ENCODE results near the gene PLA2R1.

PLA2R1 gene

DNA sequence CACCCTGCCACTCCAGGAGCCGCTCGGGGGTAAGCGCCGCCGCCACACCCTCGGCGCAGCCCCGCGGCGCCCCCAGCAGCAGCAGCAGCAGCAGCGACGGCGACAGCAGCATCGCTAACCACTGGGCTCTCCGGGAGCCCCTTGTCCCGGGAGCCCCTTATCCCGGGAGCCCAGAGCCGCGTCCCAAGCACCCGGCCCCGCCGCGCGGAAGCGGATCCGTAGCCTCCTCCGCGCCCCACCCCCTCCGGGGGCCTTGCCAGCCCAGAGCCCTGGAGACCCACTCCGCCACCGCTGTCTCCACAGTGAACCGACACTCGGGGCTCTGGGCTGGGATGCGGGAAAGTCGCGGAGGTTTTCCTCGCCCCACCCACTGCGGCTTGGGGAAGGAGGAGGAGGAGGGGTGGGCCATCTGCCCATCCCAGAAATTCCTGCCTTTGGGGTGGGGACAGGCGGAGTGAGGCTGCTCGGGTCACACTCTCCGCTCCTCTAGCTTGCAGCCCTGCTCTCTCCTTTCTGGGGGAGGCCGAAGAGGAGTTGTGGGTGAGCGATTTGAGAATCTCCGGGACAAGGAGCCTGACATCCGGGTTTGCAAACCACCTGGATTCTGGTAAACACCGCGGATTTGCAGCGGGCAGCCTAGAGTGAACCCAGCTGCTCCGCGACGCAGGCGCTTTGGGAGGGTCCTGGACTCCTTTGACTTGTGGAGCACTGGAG lies at the start of gene PLA2R1:
Gene PLA2R1, minus strand, starts transcription at position 324 of the 714 bp plus-strand sequence. Its CDS starts 212 bp downstream, at position 112.
- no peak for DNase-seq

DNA sequence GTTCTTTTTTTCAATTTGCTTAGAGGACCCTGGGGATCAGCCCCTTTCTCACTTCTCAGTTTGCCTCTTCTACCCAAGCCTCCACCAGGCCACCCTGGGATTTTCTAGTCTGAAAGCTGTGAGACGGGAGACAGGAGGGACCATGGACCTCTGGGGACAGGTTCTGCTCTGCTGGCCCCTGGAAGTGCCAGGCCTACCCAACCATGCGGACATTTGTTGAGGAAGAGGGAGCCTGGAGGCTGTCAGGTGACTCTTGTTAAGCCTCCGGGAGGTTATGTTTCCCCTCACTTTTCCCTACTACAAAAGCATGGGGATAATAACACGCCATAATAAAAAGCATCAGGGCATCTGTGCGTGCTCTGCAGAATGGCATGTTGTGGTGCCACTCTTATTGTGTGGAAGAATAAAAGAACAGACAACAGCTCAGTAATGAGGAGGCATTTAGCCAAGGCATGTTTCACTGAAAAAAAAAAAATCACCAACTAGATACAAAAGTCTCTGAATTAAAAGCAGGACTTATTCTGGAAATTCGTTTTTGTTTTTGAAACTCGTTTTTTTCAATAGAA lies 48.3 kb upstream of the PLA2R1 start:
- no peak for DNase-seq

DNA sequence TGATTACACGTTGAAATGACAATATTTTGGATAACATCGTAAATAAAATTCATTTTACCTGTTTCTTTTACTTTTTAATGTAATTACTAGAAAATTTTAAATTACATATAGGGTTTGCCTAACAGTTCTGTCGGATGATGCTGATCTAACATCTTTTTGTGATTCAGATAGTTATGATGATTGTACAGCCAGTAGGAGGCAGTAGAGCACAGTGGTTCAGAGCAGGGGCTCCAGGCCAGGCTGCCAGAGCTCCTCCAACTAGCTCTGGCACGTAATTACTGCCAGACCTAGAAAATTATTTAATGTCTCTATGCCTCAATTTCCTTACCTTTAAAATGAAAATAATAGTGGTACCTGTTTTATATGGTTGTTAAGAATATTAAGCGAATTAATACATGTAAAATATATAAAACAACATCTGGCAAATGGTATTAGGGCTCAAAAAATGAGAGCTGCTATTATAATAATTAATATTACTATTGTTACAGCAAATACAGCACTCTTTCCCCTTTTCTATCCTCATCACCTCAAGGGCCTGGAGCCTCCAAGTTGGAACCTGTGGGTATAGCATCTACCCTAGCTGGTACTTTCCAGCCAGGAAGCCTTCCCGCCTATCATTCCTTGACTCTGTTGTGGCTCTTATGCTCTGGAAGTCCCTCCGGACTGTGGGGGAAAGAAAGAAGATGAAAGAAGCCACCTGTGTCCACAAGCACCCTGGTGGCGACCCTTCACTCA lies 47.7 kb upstream of the PLA2R1 start:
- DNase-seq, result peak; percentile 65

DNA sequence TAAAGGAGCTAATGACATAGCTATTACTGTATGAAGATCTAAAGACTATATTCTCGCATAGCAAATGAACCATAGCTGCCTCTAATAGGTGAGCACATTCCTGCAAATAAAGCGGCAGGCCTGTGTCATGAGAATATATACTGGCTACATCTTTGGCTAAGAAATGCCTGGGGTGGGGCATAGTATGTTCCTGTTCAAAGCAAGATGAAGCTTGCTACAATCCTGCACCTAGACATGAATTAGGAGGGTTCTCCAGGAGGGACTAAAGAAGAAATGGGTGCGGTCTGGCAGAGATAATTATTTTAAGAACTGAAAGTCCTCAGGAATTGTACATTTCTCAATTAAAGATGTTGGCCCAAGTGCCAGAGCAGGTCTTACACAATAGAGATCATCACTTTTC lies 46.8 kb upstream of the PLA2R1 start:
- DNase-seq, result no peak

DNA sequence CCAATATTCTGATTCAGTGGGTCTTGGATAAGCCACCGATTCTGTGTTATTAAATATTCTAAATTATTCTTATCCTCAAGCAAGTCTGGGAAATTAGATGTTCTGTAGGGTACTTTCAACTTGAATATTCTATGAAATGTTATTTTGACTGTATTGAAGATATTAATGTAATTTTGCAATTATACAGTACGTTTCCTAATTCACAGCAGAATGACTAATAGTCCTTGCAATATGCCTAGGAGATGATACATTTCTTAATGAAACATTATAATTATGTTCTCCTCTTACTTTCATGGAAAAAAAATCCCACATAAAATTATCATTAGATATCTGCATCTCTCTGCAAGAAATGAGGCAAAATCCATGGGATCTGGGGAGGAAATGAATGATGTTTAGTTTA lies 46.2 kb upstream of the PLA2R1 start:
- DNase-seq, result no peak

DNA sequence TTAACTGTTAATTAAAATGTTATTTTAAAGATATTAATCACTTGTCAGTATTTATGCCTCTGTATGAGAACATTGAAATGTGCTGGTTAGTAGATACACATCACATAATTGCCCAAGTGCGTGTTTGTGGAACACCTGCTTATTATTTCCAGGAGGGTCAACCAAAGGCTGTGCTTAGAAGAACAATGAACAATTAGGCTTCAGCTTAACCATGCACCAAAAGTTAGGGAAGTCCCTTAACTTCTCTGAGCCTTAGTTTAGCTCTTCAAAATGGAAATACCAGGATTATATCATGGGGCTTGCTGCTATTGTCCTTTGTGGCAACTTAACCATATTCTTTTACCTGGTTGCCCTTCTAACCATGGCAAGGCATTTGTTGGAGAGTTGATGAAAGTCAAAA lies 43.0 kb upstream of the PLA2R1 start:
- no peak for DNase-seq

DNA sequence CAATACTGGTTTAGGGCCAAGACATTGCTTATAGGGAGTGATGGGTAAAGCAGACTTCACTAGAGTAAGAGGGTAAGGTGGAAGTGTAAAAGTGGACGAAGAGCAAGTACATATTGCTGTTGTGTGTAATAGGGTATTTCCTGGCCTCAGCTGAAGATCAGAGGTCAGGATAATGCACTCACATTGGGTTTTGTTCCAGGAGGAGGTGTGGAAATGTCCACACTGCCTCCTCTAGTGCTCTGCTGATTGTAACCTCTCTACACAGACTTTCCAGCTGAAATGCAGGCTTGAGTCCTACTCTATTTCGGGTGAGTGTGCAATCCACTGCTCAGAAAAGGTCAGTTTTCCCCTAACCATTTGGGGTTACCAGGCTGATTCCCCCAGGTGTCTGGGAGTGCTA lies 41.7 kb upstream of the PLA2R1 start:
- DNase-seq, result no peak

DNA sequence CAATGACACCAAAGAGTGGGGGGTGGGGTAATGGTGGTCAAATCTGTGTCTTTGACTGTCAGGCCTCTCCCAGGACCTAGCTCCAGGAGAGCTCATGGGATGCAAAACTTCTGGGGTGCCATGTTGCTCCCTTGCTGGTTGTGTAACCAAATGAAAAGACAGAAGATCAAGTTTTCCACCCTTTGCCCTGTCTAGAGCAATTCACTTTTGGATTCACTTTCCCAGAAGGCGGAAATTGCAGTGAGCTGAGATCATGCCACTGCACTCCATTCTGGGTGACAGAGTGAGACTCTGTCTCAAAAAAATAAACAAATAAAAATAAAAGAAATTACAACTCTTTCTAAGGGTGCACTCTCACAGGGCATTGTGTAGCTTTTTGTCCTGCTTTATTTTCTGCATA lies 34.9 kb upstream of the PLA2R1 start:
- no peak for DNase-seq

DNA sequence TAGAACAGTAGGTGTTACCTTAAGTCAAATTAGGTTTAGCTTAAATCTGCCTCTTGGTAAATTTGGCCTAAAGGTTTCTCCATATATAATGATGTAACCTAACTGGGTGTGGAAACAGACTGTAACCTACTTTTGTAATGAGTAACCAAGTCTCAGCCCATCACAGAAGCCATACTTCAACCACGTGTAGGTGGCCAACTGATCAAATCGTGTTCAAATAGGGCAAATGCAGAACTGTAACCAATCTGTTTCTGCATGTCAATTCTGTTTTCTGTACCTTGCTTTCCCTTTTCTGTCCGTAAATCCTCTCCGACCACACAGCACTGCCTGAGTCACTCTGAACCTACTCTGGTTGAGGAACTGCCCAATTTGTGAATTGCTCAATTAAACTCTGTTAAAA lies 34.0 kb upstream of the PLA2R1 start:
- DNase-seq, result no peak

DNA sequence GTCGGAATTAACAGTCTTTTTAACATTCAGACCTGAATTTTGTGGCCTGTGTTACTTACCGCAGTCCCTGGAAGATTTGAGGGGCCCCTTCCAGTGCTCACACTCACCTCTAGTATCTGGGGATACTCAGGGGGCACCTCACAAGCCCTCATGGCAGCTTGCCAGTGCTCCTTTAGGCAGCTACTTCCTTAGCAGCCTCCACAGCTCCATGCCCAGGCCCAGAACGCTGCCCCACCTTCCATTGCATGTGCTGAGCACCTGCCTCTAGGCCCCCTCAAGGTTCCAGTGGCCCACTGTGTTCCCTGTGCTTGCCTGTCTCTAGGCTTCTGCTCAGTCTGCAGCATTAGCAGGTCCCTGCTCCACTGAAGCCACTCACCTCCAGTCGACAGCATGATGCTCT lies 30.0 kb upstream of the PLA2R1 start:
- no peak for DNase-seq

DNA sequence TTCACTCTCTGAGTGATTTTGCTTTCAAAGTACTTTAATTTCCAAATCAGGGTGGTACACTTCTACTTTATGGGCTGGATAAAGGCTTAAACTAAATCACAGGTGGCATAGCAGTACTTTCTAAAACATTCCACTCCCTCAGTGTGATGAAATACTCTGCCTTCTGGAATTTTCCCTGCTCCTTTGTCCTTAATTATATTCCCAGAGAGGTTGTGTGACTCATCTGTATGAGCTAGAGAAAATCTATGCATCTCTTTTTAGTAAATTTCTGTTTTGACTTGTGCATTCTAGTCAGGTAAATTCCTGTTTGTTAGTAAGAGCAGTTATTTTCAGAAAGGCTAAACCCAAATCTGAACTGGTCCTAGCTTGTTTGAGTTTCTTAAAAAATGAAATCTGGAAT lies 29.0 kb upstream of the PLA2R1 start:
- DNase-seq, result no peak

DNA sequence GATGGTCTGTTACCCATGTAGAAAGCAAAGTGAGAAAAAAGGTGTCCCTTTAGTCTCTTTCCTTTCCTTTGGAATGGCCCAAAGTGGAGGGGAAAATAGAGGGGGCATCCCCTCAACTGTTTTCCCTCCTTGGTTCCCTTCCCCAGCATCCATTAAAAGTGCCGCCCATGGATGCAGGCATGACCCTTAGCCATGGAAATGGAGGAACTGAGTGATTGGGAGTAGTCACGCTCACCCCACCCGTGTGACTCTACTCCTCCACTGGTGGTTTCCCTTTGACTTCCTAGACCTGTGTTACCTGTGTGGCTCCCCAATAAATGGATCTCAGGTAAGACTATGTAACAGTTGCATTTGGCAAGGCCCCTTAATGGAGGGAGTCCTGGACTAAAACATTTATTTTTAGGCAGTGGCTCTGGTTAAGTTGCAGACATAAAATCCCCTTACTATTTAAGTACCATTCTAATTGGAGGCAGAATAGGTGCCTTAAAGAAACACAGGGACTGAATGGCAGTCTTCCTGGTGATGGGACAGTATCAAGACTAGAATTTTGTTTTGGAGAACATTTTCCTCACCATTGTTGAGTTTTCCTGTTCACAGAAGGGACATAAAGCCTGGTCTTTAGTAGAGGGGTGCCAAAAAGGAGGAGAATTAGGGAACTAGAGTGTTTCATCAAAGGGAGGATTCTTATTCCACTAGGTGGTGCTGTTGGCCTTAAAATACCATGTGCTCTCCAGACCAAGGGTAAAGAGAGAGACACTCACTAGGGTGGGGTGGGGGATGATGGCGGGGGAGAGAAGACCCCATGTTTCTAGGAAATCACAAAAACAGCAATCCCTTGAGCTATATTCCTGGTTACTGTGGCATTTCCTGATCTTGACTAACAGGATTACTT lies 25.7 kb upstream of the PLA2R1 start:
- DNase-seq, result no peak

DNA sequence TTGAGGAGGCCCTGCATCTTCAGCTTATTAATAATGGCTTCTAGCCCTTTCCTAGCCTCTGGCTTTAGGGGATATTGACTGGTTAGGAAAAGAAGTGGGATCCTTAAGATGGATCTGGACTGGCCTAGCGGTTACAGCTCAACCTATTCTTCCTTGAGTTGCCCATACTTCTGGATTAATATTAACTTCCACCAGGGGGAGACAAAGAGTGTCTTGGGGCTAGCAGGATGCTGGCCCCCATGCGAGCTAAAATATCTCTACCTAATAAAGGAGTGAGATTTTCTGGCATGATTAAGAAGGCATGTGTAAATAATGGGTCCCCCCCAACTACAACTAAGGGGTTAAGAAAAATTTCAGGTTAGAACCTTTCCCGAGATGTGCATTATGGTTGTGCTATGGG lies 23.2 kb upstream of the PLA2R1 start:
- DNase-seq, result no peak

DNA sequence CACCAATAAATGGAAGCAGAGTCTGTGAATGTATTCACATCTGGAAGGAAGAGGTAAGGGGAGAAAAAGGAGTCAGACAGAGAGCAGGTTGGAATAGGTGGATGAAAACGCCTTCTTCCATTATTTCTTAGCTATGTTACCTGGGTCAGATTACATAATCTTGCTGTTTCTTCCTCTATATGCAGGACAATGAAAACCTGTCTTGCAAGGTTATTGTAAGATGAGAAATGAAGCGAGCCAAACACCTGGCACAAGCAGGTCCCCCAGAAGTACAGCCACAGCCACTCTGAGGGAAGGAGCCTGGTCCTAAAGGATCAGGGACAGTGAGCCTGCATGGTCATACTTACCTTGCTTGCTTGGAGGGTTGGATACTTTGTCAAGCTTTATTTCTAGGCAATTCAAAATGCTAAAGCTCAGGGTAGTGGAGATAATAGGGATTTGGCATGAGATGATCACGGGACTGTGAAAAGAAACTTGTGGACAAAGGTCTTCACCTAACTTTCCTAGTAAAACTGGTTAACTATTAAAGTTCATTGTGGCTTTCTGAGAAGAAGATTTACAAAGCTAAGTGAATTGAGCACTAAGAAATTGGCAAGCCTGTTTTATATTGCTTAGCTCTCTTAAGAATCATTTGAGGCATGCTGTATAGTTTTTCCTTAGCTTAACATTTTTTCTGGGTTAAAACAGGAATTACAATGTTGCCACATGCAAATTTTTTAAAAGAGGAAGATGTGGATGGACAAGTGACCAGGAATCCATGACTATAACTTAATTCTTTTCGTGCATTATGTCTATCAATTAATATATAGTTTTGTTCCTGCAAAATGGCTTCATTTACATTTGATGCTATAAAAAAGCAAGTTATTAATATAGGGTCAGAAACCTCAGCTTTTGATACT lies 15.7 kb upstream of the PLA2R1 start:
- no peak for DNase-seq

DNA sequence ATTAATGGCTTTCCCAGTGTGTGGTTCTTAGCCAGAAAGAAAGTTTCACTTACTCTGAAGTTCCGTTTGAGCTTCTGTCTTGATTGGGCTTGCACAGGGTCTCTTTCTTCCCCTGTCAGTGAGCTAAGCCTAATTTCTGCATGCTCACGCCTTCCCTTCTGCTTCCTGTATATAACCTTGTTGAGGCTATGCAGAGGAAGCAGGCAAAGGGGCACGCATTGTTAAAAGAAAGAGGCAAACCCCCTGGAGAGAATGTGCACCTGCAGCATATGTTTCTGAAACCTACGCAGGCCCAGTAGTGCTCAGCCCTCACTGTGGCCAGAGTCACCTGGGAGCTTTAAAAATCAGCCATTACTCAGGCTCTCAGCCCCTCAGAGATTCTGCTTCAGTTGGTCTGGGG lies 14.5 kb upstream of the PLA2R1 start:
- DNase-seq, result peak; percentile 29

DNA sequence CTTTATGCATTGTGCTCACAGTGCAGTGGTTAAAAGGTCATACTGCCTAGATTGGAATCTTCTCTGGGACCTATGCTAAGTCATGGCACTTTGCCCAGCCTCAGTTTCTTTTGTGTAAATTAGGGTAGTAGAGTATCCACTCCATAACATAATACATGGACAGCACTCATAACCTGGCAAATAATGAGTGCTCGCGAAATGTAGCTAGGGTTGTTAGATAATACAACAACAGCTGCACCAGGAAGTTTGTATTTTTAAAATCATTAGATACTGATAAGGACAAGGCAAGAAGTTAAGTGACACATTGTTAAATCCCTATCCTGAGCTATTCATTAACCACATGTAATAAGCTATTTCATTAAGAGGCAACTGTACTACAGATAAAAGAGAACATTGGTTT lies 13.8 kb upstream of the PLA2R1 start:
- peak; percentile 24 for DNase-seq

DNA sequence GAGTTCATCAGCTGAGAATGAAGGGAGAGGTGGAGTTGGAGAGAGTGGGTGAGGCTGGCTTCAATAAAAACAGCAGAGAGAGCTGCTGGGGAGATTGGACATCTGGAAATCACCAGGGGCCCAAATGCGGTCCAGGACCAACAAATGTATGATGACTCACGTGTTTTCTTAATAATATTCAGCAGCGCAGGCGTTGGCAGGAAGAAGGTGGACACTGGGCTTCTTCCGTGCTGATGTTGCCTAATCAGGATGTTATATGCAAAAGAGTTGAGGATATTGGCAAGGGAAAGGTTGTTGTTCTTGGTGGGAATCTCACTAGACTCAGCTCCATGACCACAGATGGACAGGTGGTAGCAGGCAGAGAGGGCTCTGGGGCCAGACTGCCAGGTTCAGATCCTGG lies 12.8 kb upstream of the PLA2R1 start:
- DNase-seq, result no peak

DNA sequence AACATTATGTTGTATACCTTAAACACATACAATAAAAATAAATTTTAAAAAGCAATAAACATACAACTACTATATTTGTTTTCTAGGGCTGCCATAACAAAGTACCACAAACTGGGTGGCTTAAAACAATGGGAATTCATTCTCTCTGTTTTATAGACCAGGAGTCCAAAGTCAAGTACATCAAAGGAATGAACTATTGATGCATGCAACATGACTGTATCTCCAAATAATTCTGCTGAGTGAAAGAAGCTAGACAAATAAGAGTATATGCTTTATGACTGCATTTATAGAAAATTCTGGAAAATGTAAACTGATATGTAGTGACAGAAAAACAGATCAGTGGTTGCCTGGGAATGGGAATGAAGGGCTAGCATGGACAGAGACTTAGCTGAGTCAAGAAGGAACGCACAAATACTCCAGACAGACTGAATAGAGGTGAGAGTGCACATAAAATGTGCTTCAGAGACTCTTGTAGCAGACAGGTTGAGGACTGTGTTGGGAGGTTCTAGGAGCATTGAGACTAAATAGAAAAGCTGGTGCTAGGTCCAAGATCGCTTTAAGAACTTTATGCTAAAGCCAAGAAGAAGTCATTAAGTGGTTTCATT lies 11.0 kb upstream of the PLA2R1 start:
- DNase-seq, result no peak

DNA sequence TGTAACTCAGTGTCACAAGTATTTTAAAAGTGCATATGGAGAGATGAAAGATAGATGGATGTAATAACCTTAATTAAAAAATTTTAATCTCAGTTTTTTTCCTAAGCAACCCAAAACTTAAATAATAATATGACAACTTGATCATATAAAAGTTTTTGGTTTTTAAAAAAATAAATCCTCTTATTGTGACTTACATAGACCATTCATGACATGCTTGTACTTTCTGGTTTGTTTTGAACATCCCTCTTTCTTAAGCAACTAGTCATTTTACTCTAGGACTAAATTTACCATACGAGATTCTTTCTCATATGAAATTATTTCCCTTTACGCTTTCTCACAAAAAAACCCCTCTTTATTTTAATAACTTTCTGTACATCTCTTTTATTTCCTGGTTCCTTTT lies 6.5 kb upstream of the PLA2R1 start:
- no peak for DNase-seq

DNA sequence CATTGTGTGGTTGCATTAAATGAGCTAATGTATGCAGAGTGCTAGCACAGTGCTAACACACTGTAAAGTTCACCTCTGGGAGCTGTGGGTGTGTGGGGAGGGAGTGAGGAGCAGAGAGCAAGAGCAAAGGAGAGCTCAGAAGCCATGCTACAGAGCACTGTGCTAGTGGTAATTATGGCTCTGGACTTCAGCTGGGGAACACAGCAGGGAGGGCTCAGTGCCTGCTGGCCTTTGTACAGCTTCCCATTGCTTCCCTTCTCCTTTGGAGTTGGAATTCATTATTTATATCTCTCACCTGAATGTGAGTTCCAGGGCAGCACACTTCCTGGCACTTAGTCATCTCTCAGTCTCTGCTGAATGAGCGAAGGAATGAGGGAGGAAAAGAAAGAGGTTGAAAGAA lies 2.5 kb upstream of the PLA2R1 start:
- DNase-seq, result no peak

DNA sequence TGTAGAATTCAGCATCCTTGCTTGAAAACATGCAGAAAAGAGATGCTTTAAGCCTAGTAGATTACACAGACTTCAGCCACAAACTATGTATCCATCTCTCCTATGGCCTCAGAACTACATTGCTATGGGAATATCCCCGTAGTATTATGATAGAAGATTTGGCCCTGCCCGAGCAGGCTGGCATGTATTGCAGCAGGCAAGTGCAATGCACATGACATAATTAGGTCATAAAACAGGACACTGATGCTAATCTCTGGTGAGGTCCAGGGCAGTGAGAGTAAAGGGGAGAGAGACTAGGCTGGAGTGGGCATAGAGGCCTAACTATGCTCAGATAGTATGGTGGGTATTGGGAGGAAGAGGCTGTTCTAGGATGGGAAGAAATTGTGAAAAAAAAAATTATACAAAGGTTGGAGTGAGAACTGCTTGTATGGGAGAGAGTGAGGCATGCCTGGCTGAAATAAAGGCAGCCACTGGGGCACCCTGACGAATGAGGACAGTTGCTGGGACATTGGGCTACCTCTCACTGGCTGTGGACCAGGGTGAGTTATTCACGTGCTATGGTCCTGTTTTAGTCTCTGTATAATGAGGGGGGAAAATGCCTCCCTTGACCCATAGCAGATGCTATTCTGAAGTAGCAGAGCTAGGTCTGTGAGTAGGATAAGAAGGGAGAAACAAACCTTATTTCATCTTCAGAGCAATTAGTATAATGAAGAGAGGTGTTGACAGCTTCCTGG lies 1.6 kb upstream of the PLA2R1 start:
- DNase-seq, result no peak
